ENCODE results near the gene NFATC3. TPM values are rescaled to one million over a fixed set of nuclear protein-coding genes. Genes with fewer than 3 reads are reported as not detected.

NFATC3 gene
- total and polyA plus RNA-seq, 2 of the 8 experiments (the other 6 are each of a cell fraction or from before 2014, with no cell fraction given) = 17.6 to 34.5 TPM

GRCh38 chr16:68253721-68254120 is 168.6 kb downstream of the NFATC3 start:
- no peak overlapping the region for H3K27ac ChIP-seq (ENCODE audit: low read depth, low read length)
- H2AFZ ChIP-seq (ENCODE audit: low read length) = no peak overlapping the region
- H3K9ac ChIP-seq (replicated peaks in 1 of 4; ENCODE audit: extremely low read depth in 1 of 4, low read depth in 3 of 4, low read length in 3 of 4) = no peak overlapping the region
- WGBS, 2 experiments (ENCODE audit: extremely low coverage in 1 of 2, insufficient coverage in 1 of 2, insufficient read length in 1 of 2, insufficient replicate concordance in 2 of 2, low coverage in 1 of 2, low lambda C conversion rate in 2 of 2, missing lambda C conversion rate in 1 of 2) = 91% methylated on average over 4 of the region's 4 CpGs; no CpG with 5 or more reads in 1 of the 2 experiments
- no peak overlapping the region for H2BK12ac ChIP-seq (ENCODE audit: low read depth, low read length)
- no peaks in the 10 kb centered on the region for H3K27me3 ChIP-seq (replicated peaks in 1 of 4; ENCODE audit: control insufficient read depth in 3 of 4, extremely low read depth in 1 of 4, insufficient read depth in 3 of 4, low read length in 3 of 4)
- no peak overlapping the region for H4K91ac ChIP-seq (replicated peaks; ENCODE audit: insufficient read length, low read length)
- H3K4me2 ChIP-seq (ENCODE audit: insufficient read depth in 1 of 2, low read depth in 2 of 2, low read length in 2 of 2) = no peak overlapping the region
- no peak overlapping the region for H2BK5ac ChIP-seq (ENCODE audit: low read depth, low read length)
- no peaks in the 10 kb centered on the region for H3K9me3 ChIP-seq (ENCODE audit: insufficient read depth in 2 of 2, low read depth in 1 of 2, low read length in 1 of 2)
- no peak overlapping the region for H3K23ac ChIP-seq (ENCODE audit: insufficient read length)
- no peak overlapping the region for H4K8ac ChIP-seq (ENCODE audit: extremely low read depth, insufficient read depth, low read length)
- FAIRE-seq = no peak
- H3K14ac ChIP-seq (ENCODE audit: insufficient read length) = no peak overlapping the region
- no peaks in the 10 kb centered on the region for H3K36me3 ChIP-seq (ENCODE audit: control insufficient read depth in 2 of 4, insufficient read depth in 4 of 4, low read length in 3 of 4)
- H3K4ac ChIP-seq (replicated peaks; ENCODE audit: insufficient read length, low read depth, low read length) = no peak overlapping the region
- H3K79me1 ChIP-seq (ENCODE audit: low read depth, low read length) = no peaks in the 10 kb centered on the region; the same call in 1 of the 2 replicates
- no peak overlapping the region for H4K5ac ChIP-seq (ENCODE audit: insufficient read length, low read depth, low read length)
- no peaks in the 10 kb centered on the region for H4K20me1 ChIP-seq (replicated peaks in 1 of 2; ENCODE audit: control insufficient read depth in 1 of 2, insufficient read depth in 2 of 2, low read length in 2 of 2)
- POLR2A ChIA-PET (ENCODE audit: partially characterized antibody) = interaction anchor here (1.2 kb wide), 1 partner anchor 9 kb away, joined by 3 read pairs; the partner anchor contains the start of gene PLA2G15
- CTCF ChIA-PET (ENCODE audit: partially characterized antibody) = interaction anchor here (0.9 to 6.2 kb wide), 6 partner anchors 7 to 74 kb away, joined by 3 to 108 read pairs (median 4); partner anchors contain the start of gene SLC7A6
- no peak overlapping the region for H2BK15ac ChIP-seq (ENCODE audit: low read length)
- no peaks in the 10 kb centered on the region for H3K23me2 ChIP-seq (ENCODE audit: low read depth, low read length)
- no peaks in the 10 kb centered on the region for H3K79me2 ChIP-seq (ENCODE audit: control insufficient read depth in 1 of 2, insufficient read depth in 2 of 2, low read length in 2 of 2)
- H3K18ac ChIP-seq (ENCODE audit: extremely low read depth, low read length) = no peak overlapping the region
- no peak overlapping the region for H2BK120ac ChIP-seq (replicated peaks; ENCODE audit: low read depth, low read length)
- no peak for DNase-seq (ENCODE audit: low read depth in 1 of 2, low spot score in 2 of 2)
- H3K56ac ChIP-seq (replicated peaks; ENCODE audit: insufficient read length, low read depth, low read length) = no peak overlapping the region
- H2AK5ac ChIP-seq (ENCODE audit: low read depth, low read length) = no peak overlapping the region
- no peak overlapping the region for H2BK20ac ChIP-seq (ENCODE audit: low read length)
- H3K4me3 ChIP-seq (ENCODE audit: extremely low read depth in 1 of 4, insufficient read depth in 2 of 4, low read depth in 3 of 4, low read length in 4 of 4) = no peak overlapping the region
- H3K4me1 ChIP-seq (replicated peaks in 1 of 4; ENCODE audit: control insufficient read depth in 3 of 4, insufficient read depth in 4 of 4, low read length in 3 of 4) = no peaks in the 10 kb centered on the region; a peak in 1 of 7 replicates
- TF ChIP-seq, protein P1, sequence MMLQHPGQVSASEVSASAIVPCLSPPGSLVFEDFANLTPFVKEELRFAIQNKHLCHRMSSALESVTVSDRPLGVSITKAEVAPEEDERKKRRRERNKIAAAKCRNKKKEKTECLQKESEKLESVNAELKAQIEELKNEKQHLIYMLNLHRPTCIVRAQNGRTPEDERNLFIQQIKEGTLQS (IDR thresholded peaks at IDR 0.05; ENCODE audit: insufficient read depth, low read depth, low read length) = no peak
- no peak for TF ChIP-seq SP4 (IDR thresholded peaks at IDR 0.05; ENCODE audit: low read length)
- TF ChIP-seq, protein P2, sequence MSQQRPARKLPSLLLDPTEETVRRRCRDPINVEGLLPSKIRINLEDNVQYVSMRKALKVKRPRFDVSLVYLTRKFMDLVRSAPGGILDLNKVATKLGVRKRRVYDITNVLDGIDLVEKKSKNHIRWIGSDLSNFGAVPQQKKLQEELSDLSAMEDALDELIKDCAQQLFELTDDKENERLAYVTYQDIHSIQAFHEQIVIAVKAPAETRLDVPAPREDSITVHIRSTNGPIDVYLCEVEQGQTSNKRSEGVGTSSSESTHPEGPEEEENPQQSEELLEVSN (IDR thresholded peaks at IDR 0.05) = no peak
- no peak for TF ChIP-seq NRF1 (IDR thresholded peaks at IDR 0.05; ENCODE audit: low read depth, low read length)
- no peak for TF ChIP-seq TAF7 (optimal IDR thresholded peaks at IDR 0.05; ENCODE audit: borderline replicate concordance, low read depth, low read length)
- TF ChIP-seq TEAD4 (IDR thresholded peaks at IDR 0.05; ENCODE audit: low read depth, low read length) = no peak
- TF ChIP-seq RXRA (IDR thresholded peaks at IDR 0.05; ENCODE audit: insufficient read depth, low read depth, low read length) = no peak
- no peak for TF ChIP-seq EGR1 (IDR thresholded peaks at IDR 0.05; ENCODE audit: borderline replicate concordance, low read depth, low read length)
- TF ChIP-seq EZH2 (IDR thresholded peaks at IDR 0.05; ENCODE audit: low read depth, low read length, severe bottlenecking) = no peak
- no peak for TF ChIP-seq BRCA1 (IDR thresholded peaks at IDR 0.05; ENCODE audit: low read depth, low read length)
- TF ChIP-seq SIX5 (IDR thresholded peaks at IDR 0.05; ENCODE audit: low read depth, low read length) = no peak
- TF ChIP-seq RNF2 (IDR thresholded peaks at IDR 0.05; ENCODE audit: borderline replicate concordance, low read depth, low read length, missing control alignments, poor library complexity, severe bottlenecking) = no peak
- TF ChIP-seq BACH1 (IDR thresholded peaks at IDR 0.05; ENCODE audit: low read length) = no peak

Measured in H1 (cell line).